Stromal cell of bone marrow (primary cell): ENCODE measurements around the gene CACNA2D2.

Experiments used
- DNase-seq: peaks from one replicate; pipeline ENCODE4 v3.0.0-alpha.2; 2012; ENCODE audit warnings: low read depth

The CACNA2D2 gene

GRCh38 chr3:50459785-50460184 lies 43.6 kb downstream of the CACNA2D2 start:
- no peak for DNase-seq

GRCh38 chr3:50457988-50458387 lies 45.4 kb downstream of the CACNA2D2 start:
- no peak for DNase-seq

- DNase-seq: no peak
Measured at GRCh38 chr3:50455161-50456018, 48.0 kb downstream of the CACNA2D2 start.

- no peak for DNase-seq
Measured at GRCh38 chr3:50454481-50455070, 48.9 kb downstream of the CACNA2D2 start.

- no peak for DNase-seq
Measured at GRCh38 chr3:50453907-50454306, 49.5 kb downstream of the CACNA2D2 start.

GRCh38 chr3:50450209-50450921 lies 53.1 kb downstream of the CACNA2D2 start:
- DNase-seq: peak; percentile 54

GRCh38 chr3:50448752-50449539 lies 54.5 kb downstream of the CACNA2D2 start:
- no peak for DNase-seq

- DNase-seq: no peak
Measured at GRCh38 chr3:50447290-50447840, 56.1 kb downstream of the CACNA2D2 start.

- no peak for DNase-seq
Measured at GRCh38 chr3:50445919-50446318, 57.5 kb downstream of the CACNA2D2 start.

- DNase-seq: no peak
Measured at GRCh38 chr3:50444782-50445181, 58.7 kb downstream of the CACNA2D2 start.

- no peak for DNase-seq
Measured at GRCh38 chr3:50444213-50444612, 59.2 kb downstream of the CACNA2D2 start.

GRCh38 chr3:50442945-50443579 lies 60.4 kb downstream of the CACNA2D2 start:
- no peak for DNase-seq

GRCh38 chr3:50441424-50442217 lies 61.8 kb downstream of the CACNA2D2 start:
- no peak for DNase-seq

GRCh38 chr3:50436114-50436674 lies 67.2 kb downstream of the CACNA2D2 start:
- peak; percentile 6 for DNase-seq

- no peak for DNase-seq
Measured at GRCh38 chr3:50435371-50436113, 67.9 kb downstream of the CACNA2D2 start.

GRCh38 chr3:50433954-50434353 lies 69.5 kb downstream of the CACNA2D2 start:
- no peak for DNase-seq

GRCh38 chr3:50430950-50431435 lies 72.4 kb downstream of the CACNA2D2 start:
- DNase-seq: no peak

GRCh38 chr3:50430191-50430590 lies 73.2 kb downstream of the CACNA2D2 start:
- no peak for DNase-seq

GRCh38 chr3:50428007-50428633 lies 75.3 kb downstream of the CACNA2D2 start:
- DNase-seq: no peak
